Ishikawa (cell line): ENCODE results near the gene KCNIP4.

ENCODE experiments used
- CEBPB ChIP-seq: IDR thresholded peaks from 2 replicates; pipeline ENCODE4 v1.6.1; 2012
- CREB1 ChIP-seq: IDR thresholded peaks from 2 replicates; pipeline ENCODE4 v1.6.1; 2012; ENCODE audit warnings: low read depth
- EGR1 ChIP-seq: IDR thresholded peaks from 2 replicates; pipeline ENCODE4 v1.6.1; 2012
- EP300 ChIP-seq: IDR thresholded peaks from 2 replicates; pipeline ENCODE4 v1.6.1; 2012; ENCODE audit warnings: borderline replicate concordance
- FOXM1 ChIP-seq: IDR thresholded peaks from 2 replicates; pipeline ENCODE4 v1.6.1; 2012; ENCODE audit warnings: low read depth, borderline replicate concordance
- NFIC ChIP-seq: IDR thresholded peaks from 2 replicates; pipeline ENCODE4 v1.6.1; 2012
- RAD21 ChIP-seq: IDR thresholded peaks from 2 replicates; pipeline ENCODE4 v1.6.1; 2012; ENCODE audit warnings: low read depth
- TAF1 ChIP-seq: IDR thresholded peaks from 2 replicates; pipeline ENCODE4 v1.6.1; 2012; ENCODE audit warnings: low read depth, mild to moderate bottlenecking
- TCF12 ChIP-seq: IDR thresholded peaks from 2 replicates; pipeline ENCODE4 v1.6.1; 2012; ENCODE audit warnings: low read depth
- TEAD4 ChIP-seq: IDR thresholded peaks from 2 replicates; pipeline ENCODE4 v1.6.1; 2012
- YY1 ChIP-seq: IDR thresholded peaks from 2 replicates; pipeline ENCODE4 v1.6.1; 2012; ENCODE audit warnings: low read depth
- ZBTB7A ChIP-seq: IDR thresholded peaks from 2 replicates; pipeline ENCODE4 v1.6.1; 2012; ENCODE audit warnings: low read depth
- TF ChIP-seq, protein P1 (sequence below): IDR thresholded peaks from 2 replicates; pipeline ENCODE4 v1.6.1; 2012; ENCODE audit warnings: low read depth, mild to moderate bottlenecking
- TF ChIP-seq, protein P2 (sequence below): IDR thresholded peaks from 2 replicates; pipeline ENCODE4 v1.6.1; 2012
- TF ChIP-seq, protein P3 (sequence below): IDR thresholded peaks from 2 replicates; pipeline ENCODE4 v1.6.1; 2012

Gene KCNIP4

DNA sequence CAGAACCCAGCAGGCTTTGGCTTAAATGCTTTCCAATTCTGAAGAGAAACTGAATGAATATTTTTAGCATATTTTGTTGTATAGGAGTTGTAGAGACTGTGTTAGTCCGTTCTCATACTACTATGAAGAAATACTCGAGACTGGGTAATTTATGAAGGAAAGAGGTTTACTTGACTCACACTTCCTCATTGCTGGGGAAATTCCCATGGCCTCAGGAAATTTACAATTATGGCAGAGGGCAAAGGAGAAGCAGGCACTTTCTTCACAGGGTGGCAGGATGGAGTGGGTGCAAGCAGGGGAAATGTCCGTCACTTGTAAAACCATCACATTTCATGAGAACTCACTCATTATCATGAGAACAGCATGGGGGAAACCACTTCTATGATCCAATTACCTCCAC lies 956.6 kb downstream of the KCNIP4 start:
- TF ChIP-seq TAF1 (no peak), EGR1 (no peak), YY1 (no peak), CREB1 (no peak), TCF12 (no peak), RAD21 (no peak), ZBTB7A (no peak), CEBPB (no peak), NFIC (no peak)
- TF ChIP-seq, protein P1, sequence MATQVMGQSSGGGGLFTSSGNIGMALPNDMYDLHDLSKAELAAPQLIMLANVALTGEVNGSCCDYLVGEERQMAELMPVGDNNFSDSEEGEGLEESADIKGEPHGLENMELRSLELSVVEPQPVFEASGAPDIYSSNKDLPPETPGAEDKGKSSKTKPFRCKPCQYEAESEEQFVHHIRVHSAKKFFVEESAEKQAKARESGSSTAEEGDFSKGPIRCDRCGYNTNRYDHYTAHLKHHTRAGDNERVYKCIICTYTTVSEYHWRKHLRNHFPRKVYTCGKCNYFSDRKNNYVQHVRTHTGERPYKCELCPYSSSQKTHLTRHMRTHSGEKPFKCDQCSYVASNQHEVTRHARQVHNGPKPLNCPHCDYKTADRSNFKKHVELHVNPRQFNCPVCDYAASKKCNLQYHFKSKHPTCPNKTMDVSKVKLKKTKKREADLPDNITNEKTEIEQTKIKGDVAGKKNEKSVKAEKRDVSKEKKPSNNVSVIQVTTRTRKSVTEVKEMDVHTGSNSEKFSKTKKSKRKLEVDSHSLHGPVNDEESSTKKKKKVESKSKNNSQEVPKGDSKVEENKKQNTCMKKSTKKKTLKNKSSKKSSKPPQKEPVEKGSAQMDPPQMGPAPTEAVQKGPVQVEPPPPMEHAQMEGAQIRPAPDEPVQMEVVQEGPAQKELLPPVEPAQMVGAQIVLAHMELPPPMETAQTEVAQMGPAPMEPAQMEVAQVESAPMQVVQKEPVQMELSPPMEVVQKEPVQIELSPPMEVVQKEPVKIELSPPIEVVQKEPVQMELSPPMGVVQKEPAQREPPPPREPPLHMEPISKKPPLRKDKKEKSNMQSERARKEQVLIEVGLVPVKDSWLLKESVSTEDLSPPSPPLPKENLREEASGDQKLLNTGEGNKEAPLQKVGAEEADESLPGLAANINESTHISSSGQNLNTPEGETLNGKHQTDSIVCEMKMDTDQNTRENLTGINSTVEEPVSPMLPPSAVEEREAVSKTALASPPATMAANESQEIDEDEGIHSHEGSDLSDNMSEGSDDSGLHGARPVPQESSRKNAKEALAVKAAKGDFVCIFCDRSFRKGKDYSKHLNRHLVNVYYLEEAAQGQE, result no peak
- TF ChIP-seq, protein P2, sequence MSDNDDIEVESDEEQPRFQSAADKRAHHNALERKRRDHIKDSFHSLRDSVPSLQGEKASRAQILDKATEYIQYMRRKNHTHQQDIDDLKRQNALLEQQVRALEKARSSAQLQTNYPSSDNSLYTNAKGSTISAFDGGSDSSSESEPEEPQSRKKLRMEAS, result no peak

DNA sequence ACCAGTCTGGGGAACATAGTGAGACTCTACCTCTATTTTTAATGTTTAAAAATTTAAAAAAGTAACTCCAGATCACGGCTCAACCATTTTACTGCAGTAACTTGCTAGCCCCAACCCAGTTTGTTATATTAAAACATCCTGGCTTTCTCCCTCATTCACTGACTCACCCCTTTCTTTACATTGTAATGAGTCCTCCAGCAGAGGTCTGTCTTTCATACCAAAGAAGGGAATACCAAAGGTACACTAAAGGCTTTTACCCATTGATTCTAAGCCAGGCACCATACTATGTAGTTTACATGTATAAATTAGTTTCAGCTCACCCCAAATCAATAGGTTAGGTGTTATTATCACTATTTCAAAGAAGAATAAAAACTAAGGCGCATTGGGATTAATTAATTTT lies 961.4 kb downstream of the KCNIP4 start:
- TF ChIP-seq, protein P3, sequence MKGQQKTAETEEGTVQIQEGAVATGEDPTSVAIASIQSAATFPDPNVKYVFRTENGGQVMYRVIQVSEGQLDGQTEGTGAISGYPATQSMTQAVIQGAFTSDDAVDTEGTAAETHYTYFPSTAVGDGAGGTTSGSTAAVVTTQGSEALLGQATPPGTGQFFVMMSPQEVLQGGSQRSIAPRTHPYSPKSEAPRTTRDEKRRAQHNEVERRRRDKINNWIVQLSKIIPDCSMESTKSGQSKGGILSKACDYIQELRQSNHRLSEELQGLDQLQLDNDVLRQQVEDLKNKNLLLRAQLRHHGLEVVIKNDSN, result no peak
- TF ChIP-seq, protein P1, result no peak

DNA sequence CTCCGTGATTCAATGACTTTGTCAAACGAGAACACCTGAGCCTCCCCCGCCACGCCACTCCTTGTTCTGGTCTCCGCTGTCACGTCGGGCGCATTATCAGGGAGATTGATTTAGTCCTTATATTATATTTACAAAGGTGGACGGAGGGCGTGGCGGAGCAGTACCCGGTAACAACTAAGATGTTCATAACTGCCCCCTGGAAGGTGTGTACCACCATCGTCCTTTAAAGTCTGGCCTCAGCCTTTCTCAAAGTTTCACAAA lies 964.1 kb downstream of the KCNIP4 start:
- TF ChIP-seq, protein P3, result no peak
- TF ChIP-seq, protein P2, result no peak
- TF ChIP-seq NFIC (no peak), TEAD4 (no peak), EP300 (no peak), RAD21 (no peak), CREB1 (no peak), CEBPB (no peak), TCF12 (no peak), YY1 (no peak), EGR1 (no peak), ZBTB7A (no peak), TAF1 (no peak), FOXM1 (no peak)
- TF ChIP-seq, protein P1, result no peak

DNA sequence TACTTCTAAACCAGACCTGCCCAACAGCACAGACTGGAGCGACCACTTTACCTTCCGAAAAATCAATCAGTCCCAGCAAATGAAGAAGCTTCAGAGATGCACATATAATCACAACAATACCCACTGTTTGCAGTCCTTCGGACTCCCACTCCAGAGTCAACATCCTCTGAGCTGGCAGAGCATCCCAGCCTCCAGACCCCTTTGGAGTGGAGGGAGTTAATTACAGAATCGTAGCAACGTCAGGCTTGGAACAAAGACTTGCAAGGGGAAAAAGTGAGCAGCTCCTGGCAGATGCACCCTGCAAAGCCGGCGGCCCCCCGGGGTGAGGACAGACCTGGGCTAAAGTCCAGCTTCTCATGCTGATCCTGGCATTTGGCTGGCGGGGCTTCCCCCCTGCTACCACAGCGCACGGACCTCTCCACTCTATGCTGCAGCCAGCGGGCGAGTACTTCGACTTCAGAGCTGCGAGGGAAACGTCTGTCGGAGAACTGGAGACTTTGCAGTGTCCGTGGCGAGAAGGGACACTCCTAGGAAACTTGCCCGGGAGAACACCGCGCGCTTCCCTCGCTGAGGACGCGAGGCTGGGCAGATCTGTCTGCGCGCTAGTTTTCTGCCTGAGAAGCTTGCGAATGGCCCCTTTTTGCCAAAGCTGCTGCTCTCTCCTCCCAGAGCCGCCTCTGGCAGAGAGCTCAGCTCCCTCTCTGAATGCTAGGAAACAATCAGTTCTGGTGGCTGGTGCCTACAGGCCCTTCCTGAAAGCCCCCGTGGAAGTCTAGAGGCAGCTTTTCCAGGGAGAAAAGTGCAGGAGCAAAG lies 964.6 kb downstream of the KCNIP4 start:
- TF ChIP-seq YY1, result no peak
- TF ChIP-seq EGR1, result no peak
- no peak for TF ChIP-seq CEBPB
- no peak for TF ChIP-seq CREB1
- TF ChIP-seq, protein P2, result no peak
- TF ChIP-seq, protein P3, result no peak
- TF ChIP-seq FOXM1, result no peak
